Limb (tissue), 2 donors: ENCODE results near the gene ENDOG.

Experiments used
- DNase-seq, 2 donors: peaks; one replicate each; pipeline ENCODE4 v3.0.0-alpha.2; 2016; ENCODE audit errors: extremely low spot score in 2 of 2

ENDOG gene

DNA sequence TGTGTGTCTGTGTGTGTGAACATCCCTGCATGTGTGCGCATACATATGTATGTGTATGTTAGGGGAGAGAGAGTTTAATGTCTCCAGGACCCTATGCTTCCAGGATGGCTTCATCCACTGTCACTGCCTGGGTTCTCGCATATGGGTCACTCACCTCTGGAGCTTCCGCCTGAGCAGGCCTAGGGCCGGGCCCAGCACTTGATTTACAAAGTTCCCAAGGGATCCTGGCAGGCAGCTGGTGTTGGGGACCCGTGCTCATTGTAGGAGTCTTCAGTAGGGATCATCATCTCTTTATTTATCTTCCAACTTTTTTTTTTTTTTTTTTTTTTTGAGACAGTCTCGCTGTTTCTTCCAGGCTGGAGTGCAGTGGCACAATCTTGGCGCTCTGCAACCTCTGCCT is 18.2 kb upstream of the ENDOG start:
- no peak for DNase-seq

DNA sequence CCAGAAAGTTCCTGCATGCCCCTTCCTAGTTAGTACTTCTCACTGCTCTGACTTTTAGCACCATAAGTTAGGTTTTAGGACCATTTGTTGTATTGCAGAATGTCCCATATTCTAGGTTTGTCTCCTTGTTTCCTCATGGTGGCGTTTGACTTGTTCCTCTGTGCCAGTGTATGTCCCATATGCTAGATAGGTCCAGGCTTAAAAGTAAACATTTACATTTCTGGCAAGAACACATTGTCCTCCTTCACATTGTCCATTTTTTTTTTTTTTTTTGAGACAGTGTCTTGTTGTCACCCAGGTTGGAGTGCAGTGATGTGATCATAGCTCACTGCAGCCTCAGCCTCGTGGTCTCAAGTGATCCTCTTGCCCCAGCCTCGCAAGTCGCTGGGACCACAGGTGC is 15.8 kb upstream of the ENDOG start:
- no peak for DNase-seq

DNA sequence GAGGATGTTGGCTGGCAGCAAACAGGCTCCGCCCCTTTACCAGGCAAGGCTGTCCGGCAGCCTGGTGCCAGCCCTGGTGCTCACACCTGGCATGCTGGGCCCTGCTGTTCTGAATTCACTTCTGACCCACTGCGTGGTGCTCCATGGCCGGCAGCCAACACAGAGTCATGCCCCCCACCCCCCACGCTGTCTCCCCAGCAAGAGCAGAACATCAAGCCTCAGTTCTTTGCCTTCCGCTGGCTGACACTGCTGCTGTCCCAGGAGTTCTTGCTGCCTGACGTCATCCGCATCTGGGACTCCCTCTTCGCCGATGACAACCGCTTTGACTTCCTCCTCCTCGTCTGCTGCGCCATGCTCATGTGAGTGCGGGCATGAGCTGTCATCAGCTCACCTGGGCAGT is 12.6 kb upstream of the ENDOG start:
- no peak for DNase-seq

DNA sequence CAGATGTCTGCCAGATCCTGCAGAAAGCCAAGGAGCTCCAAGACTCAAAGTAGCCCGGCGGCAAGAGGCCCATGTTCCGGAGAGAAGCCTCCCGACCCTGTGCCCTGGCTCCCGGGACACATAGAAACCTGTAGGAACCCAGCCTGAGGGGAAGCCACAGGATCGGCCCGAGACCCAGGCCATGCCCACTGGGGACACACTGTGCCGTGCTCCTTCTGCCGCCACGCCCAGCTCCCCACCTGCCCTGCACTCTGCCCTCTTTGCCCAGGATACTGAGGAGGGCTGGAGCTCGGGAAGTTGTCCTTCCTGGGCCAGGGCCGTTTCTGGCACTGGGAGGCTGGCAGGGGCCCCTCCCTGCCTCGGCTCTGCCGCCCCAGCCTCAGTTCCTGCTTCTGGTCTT is 10.5 kb upstream of the ENDOG start:
- no peak for DNase-seq

DNA sequence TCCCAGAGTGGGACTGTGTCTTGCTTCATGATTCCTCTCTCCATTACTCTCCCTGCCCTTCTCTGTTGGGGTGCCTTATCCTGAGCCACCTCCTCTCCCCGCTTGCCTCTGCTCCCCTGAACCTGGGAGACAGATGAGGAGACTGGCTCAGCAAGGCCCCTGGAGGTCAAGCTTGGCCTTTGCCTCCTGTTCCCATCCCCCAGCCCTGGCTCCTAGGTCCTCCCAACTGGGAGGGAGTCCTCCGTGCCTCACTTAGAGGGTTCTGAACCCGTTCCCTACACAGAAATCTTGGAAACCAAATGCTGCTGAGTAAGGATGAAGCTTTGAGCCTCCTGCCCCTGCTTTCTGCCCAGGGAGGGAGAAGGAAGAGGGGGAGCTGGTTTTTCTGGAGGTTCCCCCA is 9.8 kb upstream of the ENDOG start:
- DNase-seq, result no peak

DNA sequence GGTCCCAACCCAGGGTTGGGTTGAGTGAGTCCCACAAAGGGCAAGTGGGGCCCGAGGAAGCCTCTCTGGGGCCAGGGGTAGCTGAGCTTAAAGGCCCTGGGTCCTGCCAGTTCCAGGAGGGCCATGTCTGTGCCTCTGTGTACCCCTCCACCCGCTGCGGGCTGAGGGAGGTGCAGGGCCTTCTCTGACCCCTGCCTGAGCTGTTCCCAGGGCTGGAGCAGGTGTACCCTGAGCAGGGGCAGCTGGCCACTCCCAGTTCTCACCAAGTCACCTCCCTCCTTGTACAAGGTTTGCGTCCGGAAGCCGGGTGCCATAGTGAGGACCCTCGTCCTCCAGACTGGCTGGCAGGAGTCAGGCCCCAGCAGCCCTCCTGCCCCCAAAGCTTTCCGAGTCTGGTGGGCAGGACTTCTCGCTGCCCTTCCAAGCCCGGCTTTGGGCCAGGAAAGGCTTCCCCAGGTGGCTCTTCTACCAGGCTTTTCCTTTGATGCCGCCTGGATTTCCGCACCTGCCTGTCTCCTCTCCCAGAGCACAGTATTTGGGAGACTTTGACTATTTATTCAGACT is 9.2 kb upstream of the ENDOG start:
- no peak for DNase-seq

DNA sequence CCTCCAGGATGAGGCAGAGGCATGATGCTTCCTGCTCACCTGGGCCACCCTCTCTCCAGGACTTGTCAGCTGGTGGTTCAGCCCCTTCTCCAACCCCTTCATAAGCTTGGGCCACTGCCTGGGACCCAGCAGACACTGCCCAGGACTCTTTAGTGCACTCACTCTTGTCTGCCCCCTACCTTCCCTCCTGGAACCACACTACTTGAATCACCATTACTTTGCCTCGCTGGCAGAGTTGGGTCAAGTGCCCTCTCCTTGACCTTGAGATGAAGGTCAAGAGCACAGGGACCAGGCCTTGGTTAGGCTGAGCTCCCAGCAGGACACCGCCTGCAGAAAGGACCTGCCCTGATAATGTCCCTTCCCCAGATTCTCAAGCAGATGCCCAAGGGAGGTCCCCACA is 8.5 kb upstream of the ENDOG start:
- no peak for DNase-seq

DNA sequence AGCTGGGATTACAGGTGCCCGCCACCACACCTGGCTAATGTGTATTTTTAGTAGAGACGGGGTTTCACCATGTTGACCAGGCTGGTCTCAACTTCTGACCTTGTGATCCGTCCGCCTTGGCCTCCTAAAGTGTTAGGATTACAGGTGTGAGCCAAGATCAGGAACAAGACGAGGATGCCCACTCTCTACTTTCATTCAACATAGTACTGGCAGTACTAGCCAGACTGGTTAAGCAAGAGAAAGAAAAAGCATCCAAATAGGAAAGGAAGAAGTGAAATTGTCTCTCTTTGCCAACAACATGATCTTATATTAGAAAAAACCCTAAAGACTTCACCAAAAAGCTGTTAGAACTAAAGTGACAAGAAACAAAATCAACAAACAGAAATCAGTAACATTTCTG is 7.4 kb upstream of the ENDOG start:
- DNase-seq, result no peak

DNA sequence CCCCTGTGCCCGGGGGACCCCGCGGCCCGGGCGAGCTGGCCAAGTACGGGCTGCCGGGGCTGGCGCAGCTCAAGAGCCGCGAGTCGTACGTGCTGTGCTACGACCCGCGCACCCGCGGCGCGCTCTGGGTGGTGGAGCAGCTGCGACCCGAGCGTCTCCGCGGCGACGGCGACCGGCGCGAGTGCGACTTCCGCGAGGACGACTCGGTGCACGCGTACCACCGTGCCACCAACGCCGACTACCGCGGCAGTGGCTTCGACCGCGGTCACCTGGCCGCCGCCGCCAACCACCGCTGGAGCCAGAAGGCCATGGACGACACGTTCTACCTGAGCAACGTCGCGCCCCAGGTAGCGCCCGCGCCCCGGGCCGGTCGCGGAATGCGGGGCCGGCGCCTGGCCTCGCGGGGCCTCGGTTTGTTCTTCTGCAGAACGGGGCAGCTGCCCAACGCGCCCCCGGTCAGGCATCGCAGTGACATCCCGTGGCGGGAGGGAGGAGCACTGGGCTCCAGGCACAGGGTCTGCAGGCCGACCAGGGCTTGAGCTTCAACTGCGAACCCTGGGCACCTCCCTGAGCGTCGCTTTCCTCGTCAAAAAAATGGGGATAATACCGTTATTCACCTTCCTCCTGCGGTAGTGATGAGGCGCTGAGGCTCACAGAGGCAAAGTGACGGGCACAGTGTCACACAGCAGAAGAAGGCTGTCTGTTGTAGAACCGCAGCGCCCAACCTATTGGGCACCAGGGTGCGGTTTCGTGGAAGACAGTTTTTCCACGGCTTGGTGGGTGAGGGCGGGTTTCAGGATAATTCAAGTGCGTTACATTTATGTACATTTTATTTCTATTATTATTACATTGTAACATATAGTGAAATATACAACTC is 777 bp downstream of the ENDOG start:
- DNase-seq, result peak; percentile 1 to 64

DNA sequence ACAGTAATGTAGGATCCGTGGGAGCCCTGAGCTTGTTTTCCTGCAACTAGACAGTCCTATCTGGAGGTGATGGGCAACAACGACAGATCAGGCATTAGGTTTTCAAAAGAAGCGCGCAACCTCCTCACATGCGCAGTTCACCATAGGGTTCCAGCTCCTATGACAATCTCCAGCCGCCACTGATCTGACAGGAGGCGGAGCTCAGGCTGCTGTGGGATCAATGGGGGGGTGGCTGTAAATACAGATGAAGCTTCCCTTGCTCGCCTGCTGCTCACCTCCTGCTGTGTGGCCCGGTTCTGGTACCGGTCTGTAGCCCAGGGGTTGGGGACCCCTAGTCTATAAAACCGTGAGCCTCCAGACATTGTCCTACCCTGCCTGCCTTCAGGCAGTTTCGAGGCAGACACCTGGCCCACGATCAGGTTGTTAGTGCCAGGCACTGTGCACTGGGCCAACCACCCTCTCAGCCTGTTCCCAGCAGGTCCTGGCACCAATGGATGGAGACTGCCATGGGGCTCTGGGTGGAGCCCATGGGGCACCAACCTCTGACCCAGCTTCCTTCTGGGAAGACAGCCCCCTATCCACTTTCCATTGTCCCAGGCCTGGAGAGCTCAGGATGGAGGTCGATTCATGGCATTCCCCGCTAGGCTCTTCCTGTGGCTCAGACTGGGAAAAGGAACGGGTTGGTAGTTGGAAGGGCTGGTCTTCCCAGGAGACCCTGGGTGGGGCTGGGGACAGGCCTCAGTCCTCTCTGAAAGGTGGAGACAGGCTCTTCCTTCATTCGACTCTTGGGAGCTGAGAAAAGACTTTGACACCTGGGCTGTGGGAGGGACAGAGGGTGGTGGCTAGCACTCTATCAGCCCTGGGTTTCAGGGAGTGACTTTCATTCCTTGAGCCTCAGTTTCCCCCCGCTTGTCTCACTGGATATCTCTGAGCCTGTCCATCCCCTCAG is 1.7 kb downstream of the ENDOG start:
- no peak for DNase-seq

DNA sequence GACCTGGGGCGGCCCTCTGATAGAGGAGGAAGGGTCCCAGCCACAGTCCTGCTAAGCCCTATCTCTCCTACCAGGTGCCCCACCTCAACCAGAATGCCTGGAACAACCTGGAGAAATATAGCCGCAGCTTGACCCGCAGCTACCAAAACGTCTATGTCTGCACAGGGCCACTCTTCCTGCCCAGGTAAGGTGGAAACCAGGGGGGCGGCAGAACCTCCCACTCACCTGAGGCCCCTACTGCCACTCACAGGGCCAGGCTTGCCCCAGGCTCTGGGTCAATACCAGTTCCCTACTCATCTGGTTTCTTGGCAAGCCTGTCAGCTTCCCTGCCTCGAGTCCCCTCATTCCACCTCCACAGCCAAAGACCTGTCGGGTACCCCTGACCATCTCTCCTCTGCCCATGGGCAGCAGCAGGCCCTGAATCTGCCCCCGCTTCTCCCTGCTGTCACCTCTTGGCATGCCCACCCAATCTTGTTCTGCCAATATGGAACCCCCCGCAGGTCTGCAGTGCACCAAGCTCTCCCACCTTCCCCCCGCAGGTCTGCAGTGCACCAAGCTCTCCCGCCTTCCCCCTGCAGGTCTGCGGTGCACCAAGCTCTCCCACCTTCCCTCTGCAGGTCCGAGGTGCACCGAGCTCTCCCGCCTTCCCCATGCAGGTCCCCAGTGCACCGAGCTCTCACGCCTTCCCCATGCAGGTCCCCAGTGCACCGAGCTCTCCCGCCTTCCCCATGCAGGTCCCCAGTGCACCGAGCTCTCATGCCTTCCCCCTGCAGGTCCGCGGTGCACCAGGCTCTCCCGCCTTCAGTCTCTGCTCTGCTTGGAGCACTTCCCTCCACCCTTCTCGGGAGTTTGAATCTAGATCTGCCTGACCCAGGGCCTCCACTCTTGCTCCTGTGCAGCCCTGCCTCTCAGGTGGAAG is 2.6 kb downstream of the ENDOG start:
- no peak for DNase-seq

DNA sequence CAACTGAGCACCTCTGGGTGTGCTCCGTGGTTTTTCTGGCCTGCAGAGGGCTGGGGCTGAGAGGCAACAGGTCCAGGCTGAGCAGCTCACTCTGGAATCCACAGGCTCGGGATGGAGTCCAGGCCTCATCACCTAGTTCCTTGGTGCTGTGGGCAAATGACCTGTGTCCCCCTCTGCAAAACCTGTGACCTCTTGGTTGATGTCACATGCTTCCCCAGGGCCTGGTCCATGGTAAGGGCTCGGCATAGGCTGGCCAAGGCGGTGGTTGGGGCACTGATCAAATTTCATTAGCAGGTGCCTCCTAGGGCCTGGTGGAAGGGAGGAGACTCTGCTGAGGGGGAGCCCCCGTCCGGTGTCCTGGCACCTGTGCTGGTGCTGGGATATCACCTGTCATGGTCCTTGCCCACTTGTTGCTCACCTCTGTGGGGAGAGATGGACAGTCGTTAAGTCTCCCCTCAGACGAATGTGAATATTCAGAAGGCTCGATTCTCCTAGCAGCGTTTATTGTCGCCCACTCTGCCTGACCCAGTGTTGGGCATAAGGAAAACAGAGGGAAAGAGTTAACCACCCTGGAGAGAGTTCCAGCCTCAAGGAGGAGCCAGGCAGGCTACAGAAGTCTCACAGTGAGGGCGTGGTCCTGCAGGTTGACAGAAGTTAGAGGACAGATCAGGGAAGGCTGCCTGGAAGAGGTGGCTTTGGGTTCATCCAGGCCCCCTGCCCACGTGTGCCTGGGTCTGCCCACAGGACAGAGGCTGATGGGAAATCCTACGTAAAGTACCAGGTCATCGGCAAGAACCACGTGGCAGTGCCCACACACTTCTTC is 3.5 kb downstream of the ENDOG start:
- no peak for DNase-seq

DNA sequence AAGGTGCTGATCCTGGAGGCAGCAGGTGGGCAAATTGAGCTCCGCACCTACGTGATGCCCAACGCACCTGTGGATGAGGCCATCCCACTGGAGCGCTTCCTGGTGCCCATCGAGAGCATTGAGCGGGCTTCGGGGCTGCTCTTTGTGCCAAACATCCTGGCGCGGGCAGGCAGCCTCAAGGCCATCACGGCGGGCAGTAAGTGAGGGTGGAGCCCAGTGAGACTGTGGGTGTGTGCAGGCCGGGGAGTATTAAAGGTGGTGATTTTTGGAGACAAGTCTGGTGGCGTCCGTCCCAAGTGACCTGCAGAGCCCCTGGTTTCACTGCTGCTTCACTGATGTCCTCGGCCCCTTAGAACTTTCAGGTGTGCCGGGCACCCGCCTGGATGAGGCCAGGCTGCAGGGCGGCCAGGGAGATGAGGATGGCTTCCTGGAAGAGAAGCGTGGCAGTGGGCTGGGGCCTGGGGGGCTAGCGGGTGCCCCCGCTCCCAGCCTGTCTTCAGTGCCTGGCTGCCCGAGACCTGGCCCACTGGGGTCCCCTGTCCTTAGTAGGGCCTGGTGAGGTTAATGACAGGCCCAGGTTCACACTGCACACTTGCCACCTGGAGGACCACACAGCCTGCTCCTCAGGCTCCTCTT is 4.2 kb downstream of the ENDOG start:
- DNase-seq, result no peak

DNA sequence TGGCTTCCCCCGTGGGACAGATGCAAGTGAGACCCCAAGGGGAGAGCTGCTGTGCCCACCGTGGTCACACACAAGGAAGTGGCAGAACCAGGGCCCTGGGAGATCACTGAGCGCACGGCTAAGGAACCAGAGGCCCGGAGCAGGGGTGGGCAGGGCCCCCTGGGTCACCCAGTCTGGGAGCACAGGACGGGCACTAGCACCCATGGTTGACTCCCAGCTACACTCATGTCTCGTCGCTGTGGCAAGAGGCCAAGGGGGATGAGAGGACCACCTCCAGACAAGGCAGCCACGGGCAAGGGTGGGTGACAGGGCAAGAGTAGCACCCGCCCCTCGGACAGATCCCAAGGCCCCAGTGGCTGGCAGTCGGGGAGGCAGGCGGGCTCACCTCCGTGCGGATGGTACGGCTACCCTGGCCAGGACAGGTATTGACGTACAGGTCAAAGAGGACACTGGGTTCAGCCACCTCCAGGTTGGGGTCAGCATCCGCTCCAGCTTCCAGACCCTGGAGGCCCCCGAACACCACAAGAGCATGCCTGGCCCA is 5.1 kb downstream of the ENDOG start:
- DNase-seq, result no peak

DNA sequence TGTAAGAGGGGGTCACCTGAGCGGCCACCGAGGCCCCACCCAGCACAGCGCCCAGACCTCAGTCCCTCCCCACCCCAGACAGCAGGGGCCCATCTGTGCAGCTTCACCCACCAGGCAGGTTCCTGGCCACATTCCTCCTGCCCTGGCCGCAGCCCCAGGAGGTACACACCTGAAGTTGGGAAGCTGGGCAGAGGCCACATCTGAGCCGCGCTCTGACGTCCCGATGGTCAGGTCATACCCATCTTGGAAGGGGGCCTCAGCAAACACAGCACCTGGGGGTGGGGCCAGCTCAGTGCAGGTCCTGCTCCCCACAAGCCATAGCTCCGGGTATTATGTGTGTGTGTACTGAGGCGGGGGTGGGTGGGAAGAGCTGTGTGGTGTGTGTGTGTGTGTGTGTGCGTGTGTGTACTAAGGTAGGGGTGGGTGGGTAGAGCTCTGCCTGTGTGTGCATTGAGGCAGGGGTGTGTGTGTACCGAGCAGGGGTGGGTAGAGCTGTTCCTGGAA is 5.7 kb downstream of the ENDOG start:
- DNase-seq, result no peak

DNA sequence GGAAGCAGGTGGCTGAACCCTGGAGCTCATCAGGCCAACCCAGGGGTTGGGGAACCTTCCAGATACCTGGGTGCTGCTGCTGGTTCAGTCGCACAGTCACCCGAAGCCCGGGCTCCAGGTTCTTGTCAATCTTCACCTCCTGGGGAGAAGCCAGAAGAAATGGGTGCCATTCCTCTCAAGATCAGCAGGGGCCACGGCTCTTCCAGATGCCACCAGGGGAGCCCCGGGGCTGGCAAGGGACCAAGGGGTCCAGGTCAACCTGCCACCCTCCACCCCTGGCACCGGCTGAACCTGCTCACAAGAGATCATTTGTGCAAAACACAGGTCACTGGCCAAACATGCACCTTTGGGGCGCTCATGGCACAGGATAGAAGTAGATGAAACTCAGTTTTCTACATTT is 6.6 kb downstream of the ENDOG start:
- DNase-seq, result no peak

DNA sequence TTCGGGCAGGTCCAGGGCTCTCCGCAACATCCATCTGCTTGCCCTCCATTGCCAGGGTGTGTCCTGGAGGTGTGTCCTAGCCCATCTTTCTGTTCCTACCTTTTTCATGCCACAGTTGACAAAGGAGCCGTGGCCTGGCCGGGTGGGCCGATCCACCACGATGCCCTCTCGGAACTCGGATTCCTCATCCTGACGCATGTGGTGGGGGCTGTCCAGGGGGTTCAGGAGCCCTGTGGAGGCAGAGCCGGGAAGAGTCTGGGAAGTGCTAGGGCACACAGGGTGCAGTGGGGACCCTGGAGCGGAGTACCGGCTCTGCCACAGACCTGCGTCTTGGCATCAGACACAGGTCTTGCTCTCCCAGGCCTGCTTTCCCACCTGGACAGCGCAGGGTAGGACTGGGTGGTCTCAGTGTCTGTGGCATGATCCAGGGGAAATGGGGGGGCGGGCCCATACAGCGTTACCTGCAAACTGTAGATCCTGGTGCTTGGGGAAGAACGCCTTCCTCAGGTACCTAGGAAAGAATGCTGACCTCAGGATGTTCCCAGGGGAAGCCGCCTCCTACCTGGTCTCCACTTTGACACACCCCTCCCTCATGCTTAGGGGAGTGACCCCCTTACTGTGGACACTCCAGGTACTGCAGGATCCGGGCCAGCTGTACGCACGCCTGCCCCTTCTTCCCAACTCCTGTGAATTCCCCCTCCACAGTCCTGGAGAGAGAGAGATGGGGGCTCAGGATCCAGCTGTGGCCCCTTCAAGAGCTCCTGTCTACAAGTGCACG is 7.8 kb downstream of the ENDOG start:
- no peak for DNase-seq

DNA sequence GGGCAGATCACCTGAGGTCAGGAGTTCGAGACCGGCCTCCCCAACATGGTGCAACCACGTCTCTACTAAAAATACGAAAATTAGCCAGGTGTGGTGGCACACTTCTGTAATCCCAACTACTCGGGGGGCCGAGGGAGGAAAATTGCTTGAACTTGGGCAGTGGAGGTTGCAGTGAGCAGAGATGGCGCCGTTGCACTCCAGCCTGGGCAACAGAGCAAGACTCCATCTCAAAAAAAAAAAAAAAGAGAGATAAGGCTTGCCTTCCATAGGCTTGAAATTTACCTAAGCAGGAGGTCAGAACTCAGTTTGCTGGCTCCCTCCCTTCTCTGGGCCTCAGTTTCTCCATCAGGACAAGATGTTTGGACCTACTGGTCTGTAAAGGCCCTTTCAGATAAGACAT is 10.0 kb downstream of the ENDOG start:
- no peak for DNase-seq
